SK-N-SH treated with all-trans-retinoic acid at 6 μM for 48 hours (cell line): ENCODE measurements around the gene SEZ6L2.
A peak's percentile ranks its signal among the peaks of the same experiment; 100 is the strongest.

Experiments used
- ATAC-seq: fragments of 200-7000 bp; cut with Tn5 transposase; 3 replicates; pipeline ENCODE4 v1.9.1; 2020; ENCODE audit warnings: mild to moderate bottlenecking, moderate library complexity
- BACH2 ChIP-seq: fragments of 250-450 bp; sonication (Bioruptor Pico); IDR thresholded peaks from 2 replicates; pipeline ENCODE4 v1.9.0; 2021; ENCODE audit warnings: mild to moderate bottlenecking, borderline replicate concordance
- CSDC2 ChIP-seq: fragments of 250-450 bp; sonication (Bioruptor Pico); IDR thresholded peaks from 2 replicates; pipeline ENCODE4 v1.5.0; 2020; ENCODE audit warnings: mild to moderate bottlenecking, moderate library complexity
- ESRRG ChIP-seq: fragments of 250-450 bp; sonication (Bioruptor Pico); IDR thresholded peaks from 2 replicates; pipeline ENCODE4 v1.6.1; 2021; ENCODE audit warnings: mild to moderate bottlenecking
- GLIS3 ChIP-seq: fragments of 250-450 bp; sonication (Bioruptor Pico); IDR thresholded peaks from 2 replicates; pipeline ENCODE4 v1.5.0; 2020; ENCODE audit warnings: mild to moderate bottlenecking, moderate library complexity
- ISL1 ChIP-seq: fragments of 250-450 bp; sonication (Bioruptor Pico); IDR thresholded peaks from 2 replicates; pipeline ENCODE4 v2.1.2; 2022; ENCODE audit warnings: mild to moderate bottlenecking, moderate library complexity
- OSR1 ChIP-seq: fragments of 250-450 bp; sonication (Bioruptor Pico); IDR thresholded peaks from 2 replicates; pipeline ENCODE4 v1.8.0; 2022; ENCODE audit warnings: moderate library complexity, mild to moderate bottlenecking, inconsistent platforms
- PPARA ChIP-seq: fragments of 250-450 bp; sonication (Bioruptor Pico); IDR thresholded peaks from 2 replicates; pipeline ENCODE4 v1.5.0; 2020; ENCODE audit warnings: mild to moderate bottlenecking, borderline replicate concordance
- RARB ChIP-seq: fragments of 250-450 bp; sonication (Bioruptor Pico); IDR thresholded peaks from 2 replicates; pipeline ENCODE4 v1.8.0; 2021; ENCODE audit warnings: mild to moderate bottlenecking, moderate library complexity
- SNAI2 ChIP-seq: fragments of 250-450 bp; sonication (Bioruptor Pico); IDR thresholded peaks from 2 replicates; pipeline ENCODE4 v1.5.0; 2020; ENCODE audit warnings: mild to moderate bottlenecking, moderate library complexity
- TCF4 ChIP-seq: fragments of 250-450 bp; sonication (Bioruptor Pico); IDR thresholded peaks from 2 replicates; pipeline ENCODE4 v1.8.0; 2021; ENCODE audit warnings: mild to moderate bottlenecking, moderate library complexity, borderline replicate concordance
- TOX ChIP-seq: fragments of 250-450 bp; sonication (Bioruptor Pico); IDR thresholded peaks from 2 replicates; pipeline ENCODE4 v1.8.0; 2021; ENCODE audit warnings: mild to moderate bottlenecking, moderate library complexity, borderline replicate concordance
- ZC3H10 ChIP-seq: fragments of 250-450 bp; sonication (Bioruptor Pico); IDR thresholded peaks from 2 replicates; pipeline ENCODE4 v1.5.1; 2021; ENCODE audit warnings: mild to moderate bottlenecking, moderate library complexity
- ZFP3 ChIP-seq: fragments of 250-450 bp; sonication (Bioruptor Pico); IDR thresholded peaks from 2 replicates; pipeline ENCODE4 v1.5.0; 2020; ENCODE audit warnings: mild to moderate bottlenecking, moderate library complexity
- ZFP30 ChIP-seq: fragments of 450-650 bp; formaldehyde crosslinking; IDR thresholded peaks from 2 replicates; pipeline ENCODE4 v1.5.0; 2022; ENCODE audit warnings: mild to moderate bottlenecking, moderate library complexity
- ZNF565 ChIP-seq: fragments of 450-650 bp; formaldehyde crosslinking; conservative IDR thresholded peaks from 2 replicates; pipeline ENCODE4 v1.5.0; 2020; ENCODE audit warnings: low read depth, mild to moderate bottlenecking, moderate library complexity
- ZNF70 ChIP-seq: fragments of 450-650 bp; formaldehyde crosslinking; IDR thresholded peaks from 2 replicates; pipeline ENCODE4 v1.5.0; 2020; ENCODE audit warnings: mild to moderate bottlenecking, moderate library complexity
- TF ChIP-seq, protein P1 (sequence below): fragments of 250-450 bp; sonication (Bioruptor Pico); IDR thresholded peaks from 2 replicates; pipeline ENCODE4 v1.8.0; 2021; ENCODE audit warnings: low read depth, mild to moderate bottlenecking, moderate library complexity, borderline replicate concordance
- TF ChIP-seq, protein P2 (sequence below): fragments of 250-450 bp; sonication (Bioruptor Pico); IDR thresholded peaks from 2 replicates; pipeline ENCODE4 v1.5.0; 2020; ENCODE audit warnings: mild to moderate bottlenecking, moderate library complexity
- TF ChIP-seq, protein P3 (sequence below): fragments of 250-450 bp; sonication (Bioruptor Pico); IDR thresholded peaks from 2 replicates; pipeline ENCODE4 v1.5.1; 2020; ENCODE audit warnings: low read depth, mild to moderate bottlenecking, moderate library complexity
- TF ChIP-seq, protein P4 (sequence below): fragments of 250-450 bp; sonication (Bioruptor Pico); IDR thresholded peaks from 2 replicates; pipeline ENCODE4 v1.5.1; 2021; ENCODE audit warnings: mild to moderate bottlenecking, moderate library complexity
- TF ChIP-seq, protein P5 (sequence below): fragments of 250-450 bp; sonication (Bioruptor Pico); IDR thresholded peaks from 2 replicates; pipeline ENCODE4 v1.8.0; 2020; ENCODE audit warnings: mild to moderate bottlenecking, moderate library complexity, borderline replicate concordance

SEZ6L2 gene

DNA sequence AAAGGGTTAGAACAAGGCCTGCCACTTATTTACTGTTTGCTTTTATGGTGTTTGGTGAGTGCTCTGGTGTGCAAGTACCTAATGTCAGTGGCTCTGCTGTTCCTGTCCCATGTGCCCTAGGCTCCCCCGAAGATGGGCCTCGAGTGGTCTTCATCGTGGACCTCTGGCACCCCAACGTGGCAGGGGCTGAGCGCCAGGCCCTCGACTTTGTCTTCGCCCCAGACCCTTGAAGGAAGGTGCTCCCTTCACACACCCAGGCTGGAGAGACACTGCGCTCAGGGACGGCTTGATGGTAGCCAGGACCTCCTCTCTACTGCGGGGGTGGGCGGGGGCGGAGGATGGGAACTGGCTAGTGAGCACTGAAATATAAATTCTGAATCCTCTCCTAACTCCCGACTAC, 6.3 kb upstream of the SEZ6L2 start (continued):
- TF ChIP-seq, protein P1, sequence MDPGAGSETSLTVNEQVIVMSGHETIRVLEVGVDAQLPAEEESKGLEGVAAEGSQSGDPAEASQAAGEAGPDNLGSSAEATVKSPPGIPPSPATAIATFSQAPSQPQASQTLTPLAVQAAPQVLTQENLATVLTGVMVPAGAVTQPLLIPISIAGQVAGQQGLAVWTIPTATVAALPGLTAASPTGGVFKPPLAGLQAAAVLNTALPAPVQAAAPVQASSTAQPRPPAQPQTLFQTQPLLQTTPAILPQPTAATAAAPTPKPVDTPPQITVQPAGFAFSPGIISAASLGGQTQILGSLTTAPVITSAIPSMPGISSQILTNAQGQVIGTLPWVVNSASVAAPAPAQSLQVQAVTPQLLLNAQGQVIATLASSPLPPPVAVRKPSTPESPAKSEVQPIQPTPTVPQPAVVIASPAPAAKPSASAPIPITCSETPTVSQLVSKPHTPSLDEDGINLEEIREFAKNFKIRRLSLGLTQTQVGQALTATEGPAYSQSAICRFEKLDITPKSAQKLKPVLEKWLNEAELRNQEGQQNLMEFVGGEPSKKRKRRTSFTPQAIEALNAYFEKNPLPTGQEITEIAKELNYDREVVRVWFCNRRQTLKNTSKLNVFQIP (CRISPR knock-in tag), result no peak
- TF ChIP-seq ZFP3 (CRISPR knock-in tag) (no peak), SNAI2 (CRISPR knock-in tag) (no peak)

DNA sequence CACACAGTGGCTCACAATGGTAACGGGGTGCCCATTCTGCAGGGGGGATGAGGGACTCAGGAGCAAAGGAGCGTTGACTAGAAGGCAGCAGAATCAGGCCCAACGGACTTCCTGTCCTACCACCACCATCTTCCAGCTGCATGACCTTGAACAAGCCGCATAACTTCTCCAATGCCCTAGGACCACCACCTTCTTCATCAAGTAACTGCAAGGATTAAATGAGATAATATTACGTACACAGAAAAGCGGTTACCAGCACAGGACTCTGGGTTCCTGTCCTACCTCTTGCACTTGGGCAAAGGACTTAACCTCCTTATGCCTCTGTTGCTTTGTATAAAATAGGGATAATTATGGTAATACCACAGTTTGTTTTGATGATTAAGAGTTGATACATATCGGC, 5.6 kb upstream of the SEZ6L2 start:
- ATAC-seq, result no peak
- TF ChIP-seq, protein P2, sequence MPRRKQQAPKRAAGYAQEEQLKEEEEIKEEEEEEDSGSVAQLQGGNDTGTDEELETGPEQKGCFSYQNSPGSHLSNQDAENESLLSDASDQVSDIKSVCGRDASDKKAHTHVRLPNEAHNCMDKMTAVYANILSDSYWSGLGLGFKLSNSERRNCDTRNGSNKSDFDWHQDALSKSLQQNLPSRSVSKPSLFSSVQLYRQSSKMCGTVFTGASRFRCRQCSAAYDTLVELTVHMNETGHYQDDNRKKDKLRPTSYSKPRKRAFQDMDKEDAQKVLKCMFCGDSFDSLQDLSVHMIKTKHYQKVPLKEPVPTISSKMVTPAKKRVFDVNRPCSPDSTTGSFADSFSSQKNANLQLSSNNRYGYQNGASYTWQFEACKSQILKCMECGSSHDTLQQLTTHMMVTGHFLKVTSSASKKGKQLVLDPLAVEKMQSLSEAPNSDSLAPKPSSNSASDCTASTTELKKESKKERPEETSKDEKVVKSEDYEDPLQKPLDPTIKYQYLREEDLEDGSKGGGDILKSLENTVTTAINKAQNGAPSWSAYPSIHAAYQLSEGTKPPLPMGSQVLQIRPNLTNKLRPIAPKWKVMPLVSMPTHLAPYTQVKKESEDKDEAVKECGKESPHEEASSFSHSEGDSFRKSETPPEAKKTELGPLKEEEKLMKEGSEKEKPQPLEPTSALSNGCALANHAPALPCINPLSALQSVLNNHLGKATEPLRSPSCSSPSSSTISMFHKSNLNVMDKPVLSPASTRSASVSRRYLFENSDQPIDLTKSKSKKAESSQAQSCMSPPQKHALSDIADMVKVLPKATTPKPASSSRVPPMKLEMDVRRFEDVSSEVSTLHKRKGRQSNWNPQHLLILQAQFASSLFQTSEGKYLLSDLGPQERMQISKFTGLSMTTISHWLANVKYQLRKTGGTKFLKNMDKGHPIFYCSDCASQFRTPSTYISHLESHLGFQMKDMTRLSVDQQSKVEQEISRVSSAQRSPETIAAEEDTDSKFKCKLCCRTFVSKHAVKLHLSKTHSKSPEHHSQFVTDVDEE (CRISPR knock-in tag), result no peak
- TF ChIP-seq TOX (no peak), GLIS3 (CRISPR knock-in tag) (no peak), ZC3H10 (CRISPR knock-in tag) (no peak), OSR1 (no peak), PPARA (no peak), ISL1 (CRISPR knock-in tag) (no peak), ZNF565 (CRISPR knock-in tag) (no peak), BACH2 (no peak), ESRRG (no peak), RARB (no peak), ZFP30 (no peak), SNAI2 (CRISPR knock-in tag) (no peak)
- TF ChIP-seq, protein P3, sequence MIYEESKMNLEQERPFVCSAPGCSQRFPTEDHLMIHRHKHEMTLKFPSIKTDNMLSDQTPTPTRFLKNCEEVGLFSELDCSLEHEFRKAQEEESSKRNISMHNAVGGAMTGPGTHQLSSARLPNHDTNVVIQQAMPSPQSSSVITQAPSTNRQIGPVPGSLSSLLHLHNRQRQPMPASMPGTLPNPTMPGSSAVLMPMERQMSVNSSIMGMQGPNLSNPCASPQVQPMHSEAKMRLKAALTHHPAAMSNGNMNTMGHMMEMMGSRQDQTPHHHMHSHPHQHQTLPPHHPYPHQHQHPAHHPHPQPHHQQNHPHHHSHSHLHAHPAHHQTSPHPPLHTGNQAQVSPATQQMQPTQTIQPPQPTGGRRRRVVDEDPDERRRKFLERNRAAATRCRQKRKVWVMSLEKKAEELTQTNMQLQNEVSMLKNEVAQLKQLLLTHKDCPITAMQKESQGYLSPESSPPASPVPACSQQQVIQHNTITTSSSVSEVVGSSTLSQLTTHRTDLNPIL (CRISPR knock-in tag), result no peak
- TF ChIP-seq, protein P4, sequence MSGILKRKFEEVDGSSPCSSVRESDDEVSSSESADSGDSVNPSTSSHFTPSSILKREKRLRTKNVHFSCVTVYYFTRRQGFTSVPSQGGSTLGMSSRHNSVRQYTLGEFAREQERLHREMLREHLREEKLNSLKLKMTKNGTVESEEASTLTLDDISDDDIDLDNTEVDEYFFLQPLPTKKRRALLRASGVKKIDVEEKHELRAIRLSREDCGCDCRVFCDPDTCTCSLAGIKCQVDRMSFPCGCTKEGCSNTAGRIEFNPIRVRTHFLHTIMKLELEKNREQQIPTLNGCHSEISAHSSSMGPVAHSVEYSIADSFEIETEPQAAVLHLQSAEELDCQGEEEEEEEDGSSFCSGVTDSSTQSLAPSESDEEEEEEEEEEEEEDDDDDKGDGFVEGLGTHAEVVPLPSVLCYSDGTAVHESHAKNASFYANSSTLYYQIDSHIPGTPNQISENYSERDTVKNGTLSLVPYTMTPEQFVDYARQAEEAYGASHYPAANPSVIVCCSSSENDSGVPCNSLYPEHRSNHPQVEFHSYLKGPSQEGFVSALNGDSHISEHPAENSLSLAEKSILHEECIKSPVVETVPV (CRISPR knock-in tag), result no peak
- TF ChIP-seq, protein P1 (CRISPR knock-in tag), result no peak

DNA sequence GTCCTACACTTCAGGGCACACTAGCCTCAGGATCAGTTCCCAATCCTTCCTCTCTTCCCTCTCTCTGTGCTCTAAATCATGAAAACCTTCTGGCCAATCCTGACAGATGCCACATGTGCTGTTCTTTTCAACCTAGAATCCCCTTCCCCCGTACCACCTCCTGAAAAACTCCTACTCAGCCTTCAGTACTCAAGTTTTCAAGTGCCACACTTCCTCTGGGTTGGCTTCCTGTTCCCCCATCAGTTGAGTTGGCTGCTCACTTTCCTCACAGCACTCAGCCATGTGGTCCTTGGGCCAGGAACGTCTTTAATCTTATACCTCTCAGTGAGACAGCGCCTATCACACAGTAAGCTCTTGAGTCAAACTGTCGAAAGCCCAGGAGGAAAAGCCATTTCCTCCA, 4.2 kb upstream of the SEZ6L2 start:
- no peak for ATAC-seq
- TF ChIP-seq ZFP3 (CRISPR knock-in tag) (peak; percentile 92), OSR1 (no peak)
- TF ChIP-seq, all 23 proteins: peak for 1

DNA sequence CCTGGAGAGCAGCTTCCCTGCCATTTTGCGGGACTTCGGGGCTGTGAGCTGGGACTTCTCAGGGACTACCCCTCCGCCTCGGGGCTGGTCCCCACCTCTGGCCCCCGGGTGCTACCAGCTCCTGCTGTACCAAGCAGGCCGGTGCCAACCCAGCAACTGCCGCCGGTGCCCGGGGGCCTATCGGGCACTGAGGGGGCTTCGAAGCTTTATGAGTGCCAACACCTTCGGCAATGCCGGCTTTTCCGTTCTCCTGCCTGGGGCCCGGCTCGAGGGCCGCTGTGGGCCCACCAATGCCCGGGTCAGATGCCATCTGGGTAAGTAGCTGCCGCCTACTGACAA, 2.2 kb upstream of the SEZ6L2 start:
- peak; percentile 3 for ATAC-seq

DNA sequence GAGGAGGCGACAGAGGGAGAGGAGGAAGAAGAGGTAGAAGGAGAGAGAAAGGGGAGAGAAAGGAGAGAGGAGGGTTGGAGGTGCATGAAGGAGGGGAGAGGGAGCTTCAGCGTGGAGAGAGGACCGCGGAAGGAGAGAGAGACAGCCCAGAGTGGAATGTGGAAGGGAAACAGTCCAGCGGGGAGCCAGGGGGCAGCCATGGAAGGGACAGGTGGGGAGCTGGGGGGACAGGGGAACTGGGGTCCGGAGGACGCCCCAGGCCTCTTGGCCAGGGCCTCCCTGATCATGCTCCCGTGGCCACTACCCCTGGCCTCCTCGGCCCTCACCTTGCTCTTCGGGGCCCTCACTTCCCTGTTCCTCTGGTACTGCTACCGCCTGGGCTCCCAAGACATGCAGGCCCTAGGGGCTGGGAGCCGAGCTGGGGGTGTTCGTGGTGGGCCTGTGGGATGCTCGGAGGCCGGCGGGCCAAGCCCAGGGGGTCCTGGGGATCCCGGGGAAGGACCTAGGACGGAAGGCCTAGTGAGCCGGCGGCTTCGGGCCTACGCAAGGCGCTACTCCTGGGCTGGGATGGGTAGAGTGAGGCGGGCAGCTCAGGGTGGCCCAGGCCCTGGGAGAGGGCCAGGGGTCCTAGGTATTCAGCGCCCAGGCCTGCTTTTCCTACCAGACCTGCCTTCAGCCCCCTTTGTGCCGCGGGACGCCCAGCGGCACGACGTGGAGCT, 1.7 kb upstream of the SEZ6L2 start:
- peak; percentile 44 for ATAC-seq
- TF ChIP-seq, protein P5, sequence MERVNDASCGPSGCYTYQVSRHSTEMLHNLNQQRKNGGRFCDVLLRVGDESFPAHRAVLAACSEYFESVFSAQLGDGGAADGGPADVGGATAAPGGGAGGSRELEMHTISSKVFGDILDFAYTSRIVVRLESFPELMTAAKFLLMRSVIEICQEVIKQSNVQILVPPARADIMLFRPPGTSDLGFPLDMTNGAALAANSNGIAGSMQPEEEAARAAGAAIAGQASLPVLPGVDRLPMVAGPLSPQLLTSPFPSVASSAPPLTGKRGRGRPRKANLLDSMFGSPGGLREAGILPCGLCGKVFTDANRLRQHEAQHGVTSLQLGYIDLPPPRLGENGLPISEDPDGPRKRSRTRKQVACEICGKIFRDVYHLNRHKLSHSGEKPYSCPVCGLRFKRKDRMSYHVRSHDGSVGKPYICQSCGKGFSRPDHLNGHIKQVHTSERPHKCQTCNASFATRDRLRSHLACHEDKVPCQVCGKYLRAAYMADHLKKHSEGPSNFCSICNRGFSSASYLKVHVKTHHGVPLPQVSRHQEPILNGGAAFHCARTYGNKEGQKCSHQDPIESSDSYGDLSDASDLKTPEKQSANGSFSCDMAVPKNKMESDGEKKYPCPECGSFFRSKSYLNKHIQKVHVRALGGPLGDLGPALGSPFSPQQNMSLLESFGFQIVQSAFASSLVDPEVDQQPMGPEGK (CRISPR knock-in tag), result no peak
- TF ChIP-seq ZFP30 (no peak), RARB (no peak), GLIS3 (CRISPR knock-in tag) (no peak), TCF4 (CRISPR knock-in tag) (no peak), CSDC2 (CRISPR knock-in tag) (no peak)
- TF ChIP-seq, protein P1 (CRISPR knock-in tag), result no peak

More for the DNA sequence above, 2.2 kb upstream of the SEZ6L2 start:
- TF ChIP-seq ZNF70 (CRISPR knock-in tag), result no peak
- TF ChIP-seq PPARA, result no peak
- TF ChIP-seq ZFP30, result no peak
- no peak for TF ChIP-seq ISL1 (CRISPR knock-in tag)
- TF ChIP-seq CSDC2 (CRISPR knock-in tag), result no peak
